HT1080 (cell line): ENCODE data around the gene SYNPO. TPM values are rescaled to one million over a fixed set of nuclear protein-coding genes. Genes with fewer than 3 reads are reported as not detected.

Source experiments
- DNase-seq: peaks from one replicate; pipeline ENCODE4 v3.0.0-alpha.2; 2015; ENCODE audit warnings: low read depth
- polyA plus RNA-seq, 2 experiments: library from polyadenylated mRNA; depleted of rRNA; stranded (reverse); fragments of >200 nt; gene quantifications; 2 replicates each; pipeline ENCODE4 v1.2.3, GENCODE V29; 2015
- total RNA-seq: library from RNA; depleted of rRNA; stranded (reverse); fragments of >200 nt; shearing (Covaris generic); gene quantifications from 2 replicates; pipeline ENCODE4 v1.2.3, GENCODE V29; 2014; rRNA removed

The SYNPO gene
- 5.3 and 6.8 TPM in 2 replicates for total RNA-seq
- polyA plus RNA-seq (2015; cell fraction: cytosol; rRNA removed): 9.1 and 10.0 TPM in 2 replicates
- polyA plus RNA-seq (2015; cell fraction: nucleus; rRNA removed): 25.9 and 26.7 TPM in 2 replicates

- peak; percentile 90 for DNase-seq
These were observed at the start of gene SYNPO for GRCh38 chr5:150640311-150641005. Gene SYNPO (plus strand): TSS chr5:150640660. CDS start chr5:150648276, 7,616 bp downstream.

GRCh38 chr5:150590979-150591695, 49.3 kb upstream of the SYNPO start:
- no peak for DNase-seq

- no peak for DNase-seq
These were observed 46.9 kb upstream of the SYNPO start for GRCh38 chr5:150593593-150593992.

GRCh38 chr5:150593996-150594395, 46.5 kb upstream of the SYNPO start:
- DNase-seq: no peak

- DNase-seq: no peak
These were observed 44.9 kb upstream of the SYNPO start for GRCh38 chr5:150595466-150596031.

- no peak for DNase-seq
These were observed 44.1 kb upstream of the SYNPO start for GRCh38 chr5:150596313-150596712.

- DNase-seq: no peak
These were observed 43.6 kb upstream of the SYNPO start for GRCh38 chr5:150596826-150597225.

- DNase-seq: no peak
These were observed 42.5 kb upstream of the SYNPO start for GRCh38 chr5:150598006-150598405.

GRCh38 chr5:150598821-150599273, 41.6 kb upstream of the SYNPO start:
- DNase-seq: no peak

GRCh38 chr5:150599281-150599680, 41.2 kb upstream of the SYNPO start:
- no peak for DNase-seq

GRCh38 chr5:150599917-150600511, 40.4 kb upstream of the SYNPO start:
- peak; percentile 56 for DNase-seq

GRCh38 chr5:150600616-150601490, 39.6 kb upstream of the SYNPO start:
- DNase-seq: no peak

GRCh38 chr5:150601491-150602345, 38.7 kb upstream of the SYNPO start:
- DNase-seq: no peak

GRCh38 chr5:150603052-150603451, 37.4 kb upstream of the SYNPO start:
- no peak for DNase-seq

GRCh38 chr5:150603491-150603890, 37.0 kb upstream of the SYNPO start:
- DNase-seq: no peak

- DNase-seq: no peak
These were observed 36.5 kb upstream of the SYNPO start for GRCh38 chr5:150604010-150604409.

- no peak for DNase-seq
These were observed 35.5 kb upstream of the SYNPO start for GRCh38 chr5:150604894-150605440.

GRCh38 chr5:150605546-150605945, 34.9 kb upstream of the SYNPO start:
- DNase-seq: no peak

GRCh38 chr5:150606476-150606875, 34.0 kb upstream of the SYNPO start:
- DNase-seq: no peak

GRCh38 chr5:150607105-150607504, 33.4 kb upstream of the SYNPO start:
- DNase-seq: no peak
